K562 (cell line): ENCODE data around the gene LRTM1. TPM values are rescaled to one million over a fixed set of nuclear protein-coding genes. Genes with fewer than 3 reads are reported as not detected.

Experiments
- ATAC-seq: fragments of 200-7000 bp; cut with Tn5 transposase; 3 replicates; pipeline ENCODE4 v1.9.1; 2020; ENCODE audit warnings: moderate library complexity
- BruUV-seq: library from RNA; stranded (reverse); fragments of 400-500 nt; replicated peaks from 2 replicates; lab custom pipeline; 2021; lab: Mats Ljungman, UMichigan
- CTCF ChIA-PET: fragments of 300-600 bp; formaldehyde crosslinking; extraction: SDS; loops from one replicate; lab custom pipeline; 2021; ENCODE audit warnings: low intra/inter-chr PET ratio; lab: Yijun Ruan, JAX
- POLR2A ChIA-PET: fragments of 300-600, 350-650 bp; sonication (Branson Sonifier 250); formaldehyde crosslinking; extraction: SDS; loops from one replicate; lab custom pipeline; 2021; ENCODE audit warnings: antibody characterized with exemption, inconsistent platforms; lab: Yijun Ruan, JAX
- DNase-seq, 4 experiments: peaks; one replicate each; pipeline versions ENCODE4 v3.0.0 to v3.0.0-alpha.2; 2011 to 2018; ENCODE audit warnings: low spot score in 3 of 4, mixed read lengths in 3 of 4; ENCODE audit errors: extremely low read depth in 1 of 4
- FAIRE-seq: peaks from 2 replicates; lab custom pipeline; 2011; peaks lifted over from hg19 to GRCh38; lab: Jason Lieb, UNC
- H2AFZ ChIP-seq: 2 replicates; pipeline ENCODE4 v1.6.0; 2011; ENCODE audit warnings: low read depth, low read length, control low read depth, inconsistent platforms
- H3K27ac ChIP-seq: fragments of 200-600 bp; 3 replicates; pipeline ENCODE4 v1.8.0; 2011; ENCODE audit warnings: low read depth, mild to moderate bottlenecking, control low read depth, inconsistent platforms, low read length, moderate library complexity, mixed read lengths; ENCODE audit errors: extremely low read depth
- H3K27me3 ChIP-seq, 2 experiments: fragments of 300-600 bp in 1 of 2; 2 replicates in 1 of 2; 3 replicates in 1 of 2; pipeline versions ENCODE4 v1.6.0 to v1.8.0; 2011; ENCODE audit warnings: inconsistent platforms in 2 of 2, low read length in 2 of 2, mild to moderate bottlenecking in 1 of 2, mixed read lengths in 1 of 2, moderate library complexity in 1 of 2; ENCODE audit not compliant: control insufficient read depth in 2 of 2, insufficient read depth in 2 of 2
- H3K36me3 ChIP-seq: fragments of 300-600 bp; 3 replicates; pipeline ENCODE4 v1.8.0; 2011; ENCODE audit warnings: mild to moderate bottlenecking, low read length, inconsistent platforms; ENCODE audit not compliant: control insufficient read depth, insufficient read depth
- H3K4me1 ChIP-seq, 2 experiments: fragments of 200-600 bp in 1 of 2; replicated peaks in 1 of 2; 2 replicates in 1 of 2; 3 replicates in 1 of 2; pipeline versions ENCODE4 v1.5.1 to v1.8.0; 2011; ENCODE audit warnings: inconsistent platforms in 2 of 2, low read length in 2 of 2, mild to moderate bottlenecking in 1 of 2, mixed read lengths in 1 of 2, moderate library complexity in 1 of 2; ENCODE audit not compliant: control insufficient read depth in 2 of 2, insufficient read depth in 2 of 2
- H3K4me2 ChIP-seq: 2 replicates; pipeline ENCODE4 v1.6.1; 2011; ENCODE audit warnings: low read length, control low read depth, inconsistent platforms, mixed read lengths; ENCODE audit not compliant: insufficient read depth
- H3K4me3 ChIP-seq: fragments of 200-600 bp; sonication (generic), shearing (Covaris generic); 2 replicates; pipeline ENCODE4 v1.5.1; 2016; ENCODE audit warnings: control low read depth, inconsistent platforms
- H3K79me2 ChIP-seq: fragments of 200-600 bp; 3 replicates; pipeline ENCODE4 v1.8.0; 2011; ENCODE audit warnings: low read length, inconsistent platforms; ENCODE audit not compliant: control insufficient read depth, insufficient read depth
- H3K9ac ChIP-seq, 2 experiments: 2 replicates each; pipeline versions ENCODE4 v1.6.0 to v1.6.1; 2011; ENCODE audit warnings: low read depth in 2 of 2, low read length in 2 of 2, control low read depth in 1 of 2, inconsistent platforms in 1 of 2, mild to moderate bottlenecking in 1 of 2, mixed read lengths in 1 of 2; ENCODE audit not compliant: insufficient read depth in 1 of 2
- H3K9me1 ChIP-seq: one replicate; pipeline ENCODE4 v1.6.0; 2011; ENCODE audit warnings: inconsistent platforms, mild to moderate bottlenecking, low read length, moderate library complexity; ENCODE audit not compliant: control insufficient read depth, insufficient read depth
- H3K9me3 ChIP-seq: replicated peaks from 2 replicates; pipeline ENCODE4 v1.5.1; 2011; ENCODE audit warnings: low read depth, low read length, inconsistent platforms; ENCODE audit not compliant: control insufficient read depth, insufficient read depth
- H4K20me1 ChIP-seq: replicated peaks from 2 replicates; pipeline ENCODE4 v1.6.1; 2011; ENCODE audit warnings: low read length, inconsistent platforms, mixed read lengths; ENCODE audit not compliant: control insufficient read depth, insufficient read depth
- CUX1 ChIP-seq: fragments of 200-800 bp; sonication (Bioruptor generic); IDR thresholded peaks from 2 replicates; pipeline ENCODE4 v1.6.1; 2016; ENCODE audit warnings: missing genetic modification characterization, missing compliant biosample characterization
- SMAD1 ChIP-seq: fragments of 150-350 bp; IDR thresholded peaks from 2 replicates; pipeline ENCODE4 v1.6.1; 2014; ENCODE audit warnings: low read length, low read depth; ENCODE audit not compliant: partially characterized antibody
- TSHZ1 ChIP-seq: fragments of 250-450 bp; sonication (Bioruptor Pico); IDR thresholded peaks from 2 replicates; pipeline ENCODE4 v1.4.0; 2020; ENCODE audit warnings: mild to moderate bottlenecking, moderate library complexity
- ZNF197 ChIP-seq: fragments of 200-800 bp; sonication (Bioruptor generic); IDR thresholded peaks from 2 replicates; pipeline ENCODE4 v1.6.1; 2016; ENCODE audit warnings: low read depth, missing genetic modification characterization, missing compliant biosample characterization
- ZNF384 ChIP-seq: IDR thresholded peaks from 2 replicates; pipeline ENCODE4 v1.6.1; 2012; ENCODE audit warnings: low read depth, low read length, improper control_type of control experiment
- WGBS: fragments of 100-300 bp; shearing (Covaris generic); methylation state at CpG from one replicate; pipeline ENCODE4 v1.1.6; 2016; ENCODE audit warnings: low coverage, mixed read lengths; ENCODE audit not compliant: insufficient coverage; ENCODE audit errors: missing lambda C conversion rate; 5-methylcytosine and 5-hydroxymethylcytosine counted together
- in situ Hi-C: fragments of 300-500 bp; cut with MboI; formaldehyde crosslinking; loops from 4 replicates; pipeline ENCODE4 v1.15.0; 2018; ENCODE audit warnings: inconsistent platforms, mixed read lengths
- intact Hi-C: fragments of 100-400 bp; cut with micrococcal nuclease; formaldehyde crosslinking; loops from 2 replicates; pipeline ENCODE4 v1.14.2; 2022
- polyA plus RNA-seq, 8 experiments: library from polyadenylated mRNA; depleted of rRNA in 4 of 8; stranded (reverse) in 5 of 8; unstranded in 3 of 8; fragments of >200 nt; fragmentation: Nextera tagmentation in 2 of 8; fragmentation: Illumina TruSeq in 1 of 8; extraction: Ambion mirVana in 2 of 8; extraction: Trizol in 1 of 8; gene quantifications; 2 replicates each; pipeline versions ENCODE4 v1.2.1 to v1.2.3, GENCODE V29; 2011 to 2014; ENCODE audit warnings: inconsistent platforms in 1 of 8, missing spikeins in 1 of 8
- total RNA-seq, 7 experiments: library from RNA; depleted of rRNA in 6 of 7; stranded (reverse); fragments of >200 nt in 6 of 7; fragmentation: Illumina TruSeq in 2 of 7; extraction: Trizol in 2 of 7; gene quantifications; 2 replicates each; pipeline versions ENCODE4 v1.2.1 to v1.2.3, GENCODE V29; 2011 to 2021; ENCODE audit warnings: low replicate concordance in 1 of 7
- TF ChIP-seq, protein P1 (sequence below): sonication (generic); formaldehyde crosslinking; IDR thresholded peaks from 2 replicates; pipeline ENCODE4 v1.9.0; 2022; ENCODE audit warnings: mild to moderate bottlenecking, missing genetic modification reagents

LRTM1 gene
- total and polyA plus RNA-seq, 9 of the 15 experiments (the other 6 are each of a cell fraction or from before 2014, with no cell fraction given): not detected

- no peaks in the 10 kb centered on the region for H4K20me1 ChIP-seq
- no peaks in the 10 kb centered on the region for H3K4me1 ChIP-seq
- ChIA-PET CTCF (no interaction called here), POLR2A (no interaction called here)
- no peak overlapping the region for H3K27ac ChIP-seq
- H2AFZ ChIP-seq: no peak overlapping the region
- no peaks in the 10 kb centered on the region for H3K79me2 ChIP-seq
- no peak overlapping the region for H3K4me3 ChIP-seq
- H3K36me3 ChIP-seq: no peaks in the 10 kb centered on the region
- no peak overlapping the region for H3K4me2 ChIP-seq
- DNase-seq (no peak), ATAC-seq (no peak), FAIRE-seq (no peak)
- no peak for TF ChIP-seq TSHZ1 (CRISPR knock-in tag)
- no peak for TF ChIP-seq ZNF197 (CRISPR knock-in tag)
- TF ChIP-seq ZNF384: no peak
- no peak for TF ChIP-seq SMAD1
- no peak for TF ChIP-seq CUX1 (CRISPR knock-in tag)
- TF ChIP-seq, protein P1, sequence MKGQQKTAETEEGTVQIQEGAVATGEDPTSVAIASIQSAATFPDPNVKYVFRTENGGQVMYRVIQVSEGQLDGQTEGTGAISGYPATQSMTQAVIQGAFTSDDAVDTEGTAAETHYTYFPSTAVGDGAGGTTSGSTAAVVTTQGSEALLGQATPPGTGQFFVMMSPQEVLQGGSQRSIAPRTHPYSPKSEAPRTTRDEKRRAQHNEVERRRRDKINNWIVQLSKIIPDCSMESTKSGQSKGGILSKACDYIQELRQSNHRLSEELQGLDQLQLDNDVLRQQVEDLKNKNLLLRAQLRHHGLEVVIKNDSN: no peak
- H3K27me3 ChIP-seq: peaks cover 0 to 22% of the 10 kb centered on the region in 2 experiments; a peak in 2 of 5 replicates
- no TSS peak for BruUV-seq
- WGBS: 0% methylated on average over 2 of the region's 2 CpGs
- no peaks in the 10 kb centered on the region for H3K9me1 ChIP-seq
- no peaks in the 10 kb centered on the region for H3K9me3 ChIP-seq
- in situ Hi-C loops (no loop called here), intact Hi-C loops (no loop called here)
- no peak overlapping the region for H3K9ac ChIP-seq
These were observed 13.1 kb upstream of the LRTM1 start for GRCh38 chr3:54940971-54941370.
